ENCODE measurements around the gene ANGPT4. TPM values are rescaled to one million over a fixed set of nuclear protein-coding genes. Genes with fewer than 3 reads are reported as not detected.
"Not testable (repeated sequence)": the region's sequence is repeated elsewhere in the genome, so short reads cannot be mapped to it uniquely, and the experiment has no call there.

ANGPT4 gene
- total RNA-seq, 2 donors from 2014 or later = not detected

GRCh38 chr20:839015-839414 is 77.1 kb downstream of the ANGPT4 start:
- DNase-seq (no peak), ATAC-seq (no peak)
- intact Hi-C loops (cut with DNase I, micrococcal nuclease) = no loop called here

GRCh38 chr20:836190-836589 is 79.9 kb downstream of the ANGPT4 start:
- intact Hi-C loops (cut with DNase I, micrococcal nuclease) = no loop called here
- DNase-seq = no peak
- ATAC-seq = no peak

- DNase-seq (no peak), ATAC-seq (no peak)
- intact Hi-C loops (cut with DNase I, micrococcal nuclease) = no loop called here
Measured at GRCh38 chr20:835608-836045, 80.5 kb downstream of the ANGPT4 start.

- DNase-seq = no peak
- peak; percentile 7 for ATAC-seq
Measured at GRCh38 chr20:834151-834746, 81.9 kb downstream of the ANGPT4 start.

GRCh38 chr20:833450-834150 is 82.5 kb downstream of the ANGPT4 start, which contains the start of gene FAM110A:
TSS of gene FAM110A (plus strand) at chr20:833715. CDS start at chr20:844805, 11,090 bp downstream.
- intact Hi-C loops (cut with DNase I, micrococcal nuclease) = no loop called here
- DNase-seq = peak; percentile 97 to 99
- ATAC-seq = peak; percentile 98

More at GRCh38 chr20:834151-834746, 81.9 kb downstream of the ANGPT4 start:
- intact Hi-C loops (cut with DNase I, micrococcal nuclease) = no loop called here

- DNase-seq (no peak), ATAC-seq (no peak)
- intact Hi-C loops (cut with DNase I, micrococcal nuclease) = no loop called here
Measured at GRCh38 chr20:833121-833449, 83.0 kb downstream of the ANGPT4 start.

- intact Hi-C loops (cut with DNase I, micrococcal nuclease) = no loop called here
- no peak for DNase-seq
- no peak for ATAC-seq
Measured at GRCh38 chr20:831956-832355, 84.2 kb downstream of the ANGPT4 start.

GRCh38 chr20:831251-831650 is 84.9 kb downstream of the ANGPT4 start:
- intact Hi-C loops (cut with DNase I, micrococcal nuclease) = no loop called here
- DNase-seq = no peak
- ATAC-seq = no peak

- ATAC-seq (no peak), DNase-seq (no peak)
- intact Hi-C loops (cut with DNase I, micrococcal nuclease) = no loop called here
Measured at GRCh38 chr20:830011-830521, 86.1 kb downstream of the ANGPT4 start.

GRCh38 chr20:829551-829950 is 86.6 kb downstream of the ANGPT4 start:
- ATAC-seq (no peak), DNase-seq (no peak)
- intact Hi-C loops (cut with DNase I, micrococcal nuclease) = no loop called here

GRCh38 chr20:828987-829386 is 87.1 kb downstream of the ANGPT4 start:
- no peak for DNase-seq
- intact Hi-C loops (cut with DNase I, micrococcal nuclease) = no loop called here

GRCh38 chr20:827981-828380 is 88.2 kb downstream of the ANGPT4 start:
- ATAC-seq; intact Hi-C loops (cut with DNase I, micrococcal nuclease); DNase-seq: not testable (repeated sequence)

More at GRCh38 chr20:828987-829386, 87.1 kb downstream of the ANGPT4 start:
- no peak for ATAC-seq

GRCh38 chr20:826695-827323 is 89.3 kb downstream of the ANGPT4 start:
- intact Hi-C loops (cut with DNase I, micrococcal nuclease) = no loop called here
- ATAC-seq = no peak
- no peak for DNase-seq

GRCh38 chr20:825710-826421 is 90.3 kb downstream of the ANGPT4 start:
- intact Hi-C loops (cut with DNase I, micrococcal nuclease) = no loop called here
- DNase-seq = no peak
- ATAC-seq = no peak

GRCh38 chr20:824916-825315 is 91.2 kb downstream of the ANGPT4 start:
- intact Hi-C loops (cut with DNase I, micrococcal nuclease) = no loop called here
- no peak for ATAC-seq
- no peak for DNase-seq

GRCh38 chr20:824490-824889 is 91.6 kb downstream of the ANGPT4 start:
- intact Hi-C loops (cut with DNase I, micrococcal nuclease) = no loop called here
- DNase-seq (no peak), ATAC-seq (peak; percentile 14)

GRCh38 chr20:823574-823902 is 92.6 kb downstream of the ANGPT4 start:
- ATAC-seq (no peak), DNase-seq (no peak)
- intact Hi-C loops (cut with DNase I, micrococcal nuclease) = no loop called here

GRCh38 chr20:822651-823573 is 93.2 kb downstream of the ANGPT4 start:
- peak; percentile 66 for ATAC-seq
- no peak for DNase-seq
- intact Hi-C loops (cut with DNase I, micrococcal nuclease) = no loop called here

- no peak for DNase-seq
- no peak for ATAC-seq
- intact Hi-C loops (cut with DNase I, micrococcal nuclease) = no loop called here
Measured at GRCh38 chr20:821731-822065, 94.4 kb downstream of the ANGPT4 start.

All from left colon (tissue), 2 donors.